ENCODE data around the gene RGL4.
"Not testable (repeated sequence)": the region's sequence is repeated elsewhere in the genome, so short reads cannot be mapped to it uniquely, and the experiment has no call there.

RGL4 gene

GRCh38 chr22:23722724-23723123 lies 31.9 kb downstream of the RGL4 start:
- TF ChIP-seq CTCF (IDR thresholded peaks at IDR 0.05; ENCODE audit: insufficient read depth, low read length, missing control alignments), result no peak
- no peak overlapping the region for H3K4me3 ChIP-seq (ENCODE audit: low read depth, low read length)
- CTCF ChIA-PET, result interaction anchor here (0.6 kb wide), 1 partner anchor 10 kb away, joined by 3 read pairs; no protein-coding TSS in a partner anchor
- POLR2A ChIA-PET, result no interaction called here
- no peak for DNase-seq (ENCODE audit: low read depth, low spot score)

GRCh38 chr22:23728108-23728507 lies 37.3 kb downstream of the RGL4 start:
- ChIA-PET CTCF (interaction anchor here (1.0 to 2.6 kb wide), 2 partner anchors 41 to 121 kb away, joined by 3 to 9 read pairs; no protein-coding TSS in a partner anchor), POLR2A (interaction anchor here (1.6 kb wide), 1 partner anchor 11 kb away, joined by 4 read pairs; no protein-coding TSS in a partner anchor)
- DNase-seq (ENCODE audit: low read depth, low spot score); H3K4me3 ChIP-seq (ENCODE audit: low read depth, low read length): not testable (repeated sequence)

GRCh38 chr22:23737696-23738095 lies 46.9 kb downstream of the RGL4 start:
- ChIA-PET CTCF (interaction anchor here (1.3 kb wide), 1 partner anchor 111 kb away, joined by 3 read pairs; no protein-coding TSS in a partner anchor), POLR2A (no interaction called here)
- no peak overlapping the region for H3K4me3 ChIP-seq (ENCODE audit: low read depth, low read length)
- no peak for DNase-seq (ENCODE audit: low read depth, low spot score)
- TF ChIP-seq CTCF (IDR thresholded peaks at IDR 0.05; ENCODE audit: insufficient read depth, low read length, missing control alignments), result no peak

GRCh38 chr22:23742505-23743264 lies 51.9 kb downstream of the RGL4 start:
- ChIA-PET POLR2A (no interaction called here), CTCF (no interaction called here)
- no peak for TF ChIP-seq CTCF (IDR thresholded peaks at IDR 0.05; ENCODE audit: insufficient read depth, low read length, missing control alignments)
- no peak for DNase-seq (ENCODE audit: low read depth, low spot score)
- no peak overlapping the region for H3K4me3 ChIP-seq (ENCODE audit: low read depth, low read length)

GRCh38 chr22:23743303-23743705 lies 52.5 kb downstream of the RGL4 start:
- no peak for DNase-seq (ENCODE audit: low read depth, low spot score)
- ChIA-PET POLR2A (no interaction called here), CTCF (interaction anchor here (2.6 kb wide), 1 partner anchor 11 kb away, joined by 5 read pairs; no protein-coding TSS in a partner anchor)
- TF ChIP-seq CTCF (IDR thresholded peaks at IDR 0.05; ENCODE audit: insufficient read depth, low read length, missing control alignments), result no peak
- H3K4me3 ChIP-seq (ENCODE audit: low read depth, low read length), result no peak overlapping the region

- ChIA-PET CTCF (interaction anchor here (1.5 to 2.6 kb wide), 3 partner anchors 12 to 106 kb away, joined by 3 to 5 read pairs (median 3); no protein-coding TSS in a partner anchor), POLR2A (no interaction called here)
- no peak overlapping the region for H3K4me3 ChIP-seq (ENCODE audit: low read depth, low read length)
- no peak for DNase-seq (ENCODE audit: low read depth, low spot score)
- no peak for TF ChIP-seq CTCF (IDR thresholded peaks at IDR 0.05; ENCODE audit: insufficient read depth, low read length, missing control alignments)
These were observed 53.2 kb downstream of the RGL4 start for GRCh38 chr22:23744001-23744400.

Measured in AG04449 (cell line).